ENCODE results near the gene BRD8.
"Not testable (repeated sequence)": the region's sequence is repeated elsewhere in the genome, so short reads cannot be mapped to it uniquely, and the experiment has no call there.

The BRD8 gene

GRCh38 chr5:138212828-138213160 is 34.4 kb upstream of the BRD8 start:
- no peak for TF ChIP-seq CTCF (IDR thresholded peaks at IDR 0.05)
- H3K4me3 ChIP-seq: peak overlapping the region; percentile 80
- H3K27ac ChIP-seq: peak overlapping the region; percentile 53 to 79
- peak; percentile 74 for DNase-seq (ENCODE audit: low spot score)

GRCh38 chr5:138210985-138211384 is 32.6 kb upstream of the BRD8 start:
- Histone ChIP-seq H3K4me3 (no peak overlapping the region), H3K27ac (no peak overlapping the region)
- no peak for DNase-seq (ENCODE audit: low spot score)
- TF ChIP-seq CTCF (IDR thresholded peaks at IDR 0.05): no peak

- H3K27ac ChIP-seq; H3K4me3 ChIP-seq; DNase-seq (ENCODE audit: low spot score): not testable (repeated sequence)
Measured at GRCh38 chr5:138193859-138194258, 15.4 kb upstream of the BRD8 start.

- Histone ChIP-seq H3K27ac (no peak overlapping the region), H3K4me3 (no peak overlapping the region)
- DNase-seq (ENCODE audit: low spot score): no peak
- no peak for TF ChIP-seq CTCF (IDR thresholded peaks at IDR 0.05)
Measured at GRCh38 chr5:138192826-138193225, 14.4 kb upstream of the BRD8 start.

- TF ChIP-seq CTCF (IDR thresholded peaks at IDR 0.05): no peak
Measured at GRCh38 chr5:138188626-138189025, 10.2 kb upstream of the BRD8 start.

GRCh38 chr5:138186002-138186447 is 7.6 kb upstream of the BRD8 start:
- Histone ChIP-seq H3K27ac (no peak overlapping the region), H3K4me3 (no peak overlapping the region)
- no peak for DNase-seq (ENCODE audit: low spot score)
- TF ChIP-seq CTCF (IDR thresholded peaks at IDR 0.05): no peak

More at GRCh38 chr5:138188626-138189025, 10.2 kb upstream of the BRD8 start:
- DNase-seq (ENCODE audit: low spot score): no peak
- no peak overlapping the region for H3K4me3 ChIP-seq
- no peak overlapping the region for H3K27ac ChIP-seq

GRCh38 chr5:138182808-138183207 is 4.4 kb upstream of the BRD8 start:
- TF ChIP-seq CTCF (IDR thresholded peaks at IDR 0.05): no peak
- DNase-seq (ENCODE audit: low spot score): no peak
- Histone ChIP-seq H3K27ac (no peak overlapping the region), H3K4me3 (no peak overlapping the region)

GRCh38 chr5:138180841-138181240 is 2.4 kb upstream of the BRD8 start:
- no peak for DNase-seq (ENCODE audit: low spot score)
- TF ChIP-seq CTCF (IDR thresholded peaks at IDR 0.05): no peak
- no peak overlapping the region for H3K27ac ChIP-seq
- H3K4me3 ChIP-seq: no peak overlapping the region

Measured in coronary artery (tissue), 2 donors.